PC-3 (cell line): ENCODE results near the gene ABCB7. TPM values are rescaled to one million over a fixed set of nuclear protein-coding genes. Genes with fewer than 3 reads are reported as not detected.
A peak's percentile ranks its signal among the peaks of the same experiment; 100 is the strongest.

Source experiments
- ATAC-seq: fragments of 200-7000 bp; cut with Tn5 transposase; 2 replicates; pipeline ENCODE4 v1.9.1; 2020; ENCODE audit warnings: mild to moderate bottlenecking, moderate library complexity
- BruUV-seq: library from RNA; stranded (reverse); fragments of 400-500 nt; replicated peaks from 2 replicates; lab custom pipeline; 2021; lab: Mats Ljungman, UMichigan
- CTCF ChIA-PET: fragments of 300-600 bp; sonication (Branson Sonifier 250); formaldehyde crosslinking; loops from one replicate; lab custom pipeline; 2022; ENCODE audit warnings: antibody characterized with exemption; lab: Charles Lee
- POLR2A ChIA-PET: fragments of 300-600 bp; sonication (Branson Sonifier 250); formaldehyde crosslinking; loops from one replicate; lab custom pipeline; 2022; ENCODE audit warnings: antibody characterized with exemption; ENCODE audit not compliant: unreplicated experiment; lab: Charles Lee
- DNase-seq: peaks from one replicate; pipeline ENCODE4 v3.0.0-alpha.2; 2015
- H2AFZ ChIP-seq: fragments of 300-600 bp; sonication (generic); 2 replicates; pipeline ENCODE4 v1.6.0; 2016; ENCODE audit warnings: antibody characterized with exemption, low read length
- H3F3A ChIP-seq: fragments of 300-600 bp; sonication (generic); one replicate; pipeline ENCODE4 v1.6.0; 2017; ENCODE audit warnings: antibody characterized with exemption, low read length, control low read depth, mild to moderate bottlenecking; ENCODE audit not compliant: unreplicated experiment
- H3K27ac ChIP-seq: fragments of 300-600 bp; sonication (generic); 2 replicates; pipeline ENCODE4 v1.5.1; 2016; ENCODE audit warnings: mild to moderate bottlenecking, low read length
- H3K27me3 ChIP-seq: fragments of 300-600 bp; sonication (generic); 2 replicates; pipeline ENCODE4 v1.6.1; 2016; ENCODE audit warnings: low read length, mixed read lengths
- H3K36me3 ChIP-seq: fragments of 300-600 bp; sonication (generic); 2 replicates; pipeline ENCODE4 v1.6.1; 2016; ENCODE audit warnings: low read depth, mixed run types, low read length, mixed read lengths
- H3K4me1 ChIP-seq: fragments of 300-600 bp; sonication (generic); 2 replicates; pipeline ENCODE4 v1.5.1; 2016; ENCODE audit warnings: low read length; ENCODE audit not compliant: insufficient read depth
- H3K4me2 ChIP-seq: fragments of 300-600 bp; sonication (generic); 2 replicates; pipeline ENCODE4 v1.6.0; 2016; ENCODE audit warnings: low read length
- H3K4me3 ChIP-seq: fragments of 300-600 bp; sonication (generic); 2 replicates; pipeline ENCODE4 v1.5.1; 2016; ENCODE audit warnings: mild to moderate bottlenecking, low read length, mixed read lengths
- H3K79me2 ChIP-seq: fragments of 300-600 bp; sonication (generic); 2 replicates; pipeline ENCODE4 v1.6.1; 2017; ENCODE audit warnings: low read length, mixed read lengths
- H3K9ac ChIP-seq: fragments of 300-600 bp; sonication (generic); 2 replicates; pipeline ENCODE4 v1.6.0; 2016; ENCODE audit warnings: mild to moderate bottlenecking, low read length
- H3K9me2 ChIP-seq: fragments of 300-600 bp; sonication (generic); replicated peaks from 2 replicates; pipeline ENCODE4 v1.6.1; 2016; ENCODE audit warnings: mixed run types, low read length, mixed read lengths
- H3K9me3 ChIP-seq: fragments of 300-600 bp; sonication (generic); 2 replicates; pipeline ENCODE4 v1.6.1; 2016; ENCODE audit warnings: low read length, mixed read lengths
- H4K20me1 ChIP-seq: fragments of 300-600 bp; sonication (generic); 2 replicates; pipeline ENCODE4 v1.6.1; 2016; ENCODE audit warnings: low read length, mixed read lengths
- EZH2 ChIP-seq: fragments of 300-600 bp; sonication (generic); IDR thresholded peaks from one replicate; pipeline ENCODE4 v1.6.1; 2017; ENCODE audit warnings: antibody characterized with exemption, mild to moderate bottlenecking, low read length; ENCODE audit not compliant: unreplicated experiment
- EZH2phosphoT487 ChIP-seq: fragments of 300-600 bp; sonication (generic); IDR thresholded peaks from 2 replicates; pipeline ENCODE4 v1.6.1; 2018; ENCODE audit warnings: mild to moderate bottlenecking, antibody characterized with exemption, low read length, borderline replicate concordance
- intact Hi-C: fragments of 100-400 bp; cut with micrococcal nuclease; formaldehyde crosslinking; loops from 2 replicates; pipeline ENCODE4 v1.9.0; 2023
- total RNA-seq: library from RNA; depleted of rRNA; stranded (reverse); fragments of >200 nt; gene quantifications from 2 replicates; pipeline ENCODE4 v1.2.3, GENCODE V29; 2014; rRNA removed
- TF ChIP-seq, protein P1 (sequence below): fragments of 300-600 bp; sonication (generic); conservative IDR thresholded peaks from 2 replicates; pipeline ENCODE4 v1.5.1; 2017; ENCODE audit warnings: antibody characterized with exemption, low read depth, mild to moderate bottlenecking, low read length

Gene ABCB7
- total RNA-seq, 1 experiment from 2014 or later, result 34.6 TPM

DNA sequence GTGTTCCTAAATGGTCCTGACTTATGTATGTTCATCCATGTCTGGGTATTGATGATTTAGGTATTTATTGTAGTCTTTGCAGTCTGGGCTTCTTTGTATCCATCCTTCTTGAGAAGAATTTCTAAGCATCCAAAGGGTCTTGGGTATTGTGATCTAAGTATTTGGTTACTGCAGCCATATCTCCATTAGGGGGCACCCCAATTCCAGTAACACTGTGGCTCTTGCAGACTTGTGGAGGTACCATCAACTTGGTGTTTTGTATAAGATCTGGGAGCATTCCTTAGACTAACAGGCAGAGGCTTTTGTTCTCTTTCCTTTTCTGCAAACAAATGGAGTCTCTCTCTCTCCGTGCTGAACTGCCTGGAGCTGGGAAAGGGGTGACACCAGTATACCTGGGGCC lies 117.2 kb downstream of the ABCB7 start:
- DNase-seq (peak; percentile 46), ATAC-seq (peak; percentile 66)
- H3K9me3 ChIP-seq, result no peaks in the 10 kb centered on the region
- H3K79me2 ChIP-seq, result no peaks in the 10 kb centered on the region
- H3F3A ChIP-seq, result no peaks in the 10 kb centered on the region
- H3K36me3 ChIP-seq, result no peaks in the 10 kb centered on the region
- no peak overlapping the region for H3K9ac ChIP-seq
- CTCF ChIA-PET, result no interaction called here
- no peak overlapping the region for H3K4me2 ChIP-seq
- no peak overlapping the region for H2AFZ ChIP-seq
- POLR2A ChIA-PET, result no interaction called here
- no peaks in the 10 kb centered on the region for H4K20me1 ChIP-seq
- no peaks in the 10 kb centered on the region for H3K4me1 ChIP-seq
- H3K27me3 ChIP-seq, result no peaks in the 10 kb centered on the region
- H3K27ac ChIP-seq, result no peak overlapping the region
- no peak overlapping the region for H3K4me3 ChIP-seq
- TF ChIP-seq, protein P1, sequence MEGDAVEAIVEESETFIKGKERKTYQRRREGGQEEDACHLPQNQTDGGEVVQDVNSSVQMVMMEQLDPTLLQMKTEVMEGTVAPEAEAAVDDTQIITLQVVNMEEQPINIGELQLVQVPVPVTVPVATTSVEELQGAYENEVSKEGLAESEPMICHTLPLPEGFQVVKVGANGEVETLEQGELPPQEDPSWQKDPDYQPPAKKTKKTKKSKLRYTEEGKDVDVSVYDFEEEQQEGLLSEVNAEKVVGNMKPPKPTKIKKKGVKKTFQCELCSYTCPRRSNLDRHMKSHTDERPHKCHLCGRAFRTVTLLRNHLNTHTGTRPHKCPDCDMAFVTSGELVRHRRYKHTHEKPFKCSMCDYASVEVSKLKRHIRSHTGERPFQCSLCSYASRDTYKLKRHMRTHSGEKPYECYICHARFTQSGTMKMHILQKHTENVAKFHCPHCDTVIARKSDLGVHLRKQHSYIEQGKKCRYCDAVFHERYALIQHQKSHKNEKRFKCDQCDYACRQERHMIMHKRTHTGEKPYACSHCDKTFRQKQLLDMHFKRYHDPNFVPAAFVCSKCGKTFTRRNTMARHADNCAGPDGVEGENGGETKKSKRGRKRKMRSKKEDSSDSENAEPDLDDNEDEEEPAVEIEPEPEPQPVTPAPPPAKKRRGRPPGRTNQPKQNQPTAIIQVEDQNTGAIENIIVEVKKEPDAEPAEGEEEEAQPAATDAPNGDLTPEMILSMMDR, result peak; percentile 54
- no peak for TF ChIP-seq EZH2
- no peak for TF ChIP-seq EZH2phosphoT487
- no peaks in the 10 kb centered on the region for H3K9me2 ChIP-seq
- no TSS peak for BruUV-seq
- intact Hi-C loops, result loop anchor here (10.0 kb wide), 3 partner anchors 116 to 566 kb away; partner anchors contain the start of gene ABCB7

Other genes with a start within 250 kb of the ABCB7 start
- not detected in 2 replicates for gene NEXMIF, start 230.8 kb downstream of the ABCB7 start, total RNA-seq
- gene UPRT, start 117.8 kb upstream of the ABCB7 start, total RNA-seq, result 21.5 and 24.1 TPM in 2 replicates